ENCODE measurements around the gene USP21.

DNA sequence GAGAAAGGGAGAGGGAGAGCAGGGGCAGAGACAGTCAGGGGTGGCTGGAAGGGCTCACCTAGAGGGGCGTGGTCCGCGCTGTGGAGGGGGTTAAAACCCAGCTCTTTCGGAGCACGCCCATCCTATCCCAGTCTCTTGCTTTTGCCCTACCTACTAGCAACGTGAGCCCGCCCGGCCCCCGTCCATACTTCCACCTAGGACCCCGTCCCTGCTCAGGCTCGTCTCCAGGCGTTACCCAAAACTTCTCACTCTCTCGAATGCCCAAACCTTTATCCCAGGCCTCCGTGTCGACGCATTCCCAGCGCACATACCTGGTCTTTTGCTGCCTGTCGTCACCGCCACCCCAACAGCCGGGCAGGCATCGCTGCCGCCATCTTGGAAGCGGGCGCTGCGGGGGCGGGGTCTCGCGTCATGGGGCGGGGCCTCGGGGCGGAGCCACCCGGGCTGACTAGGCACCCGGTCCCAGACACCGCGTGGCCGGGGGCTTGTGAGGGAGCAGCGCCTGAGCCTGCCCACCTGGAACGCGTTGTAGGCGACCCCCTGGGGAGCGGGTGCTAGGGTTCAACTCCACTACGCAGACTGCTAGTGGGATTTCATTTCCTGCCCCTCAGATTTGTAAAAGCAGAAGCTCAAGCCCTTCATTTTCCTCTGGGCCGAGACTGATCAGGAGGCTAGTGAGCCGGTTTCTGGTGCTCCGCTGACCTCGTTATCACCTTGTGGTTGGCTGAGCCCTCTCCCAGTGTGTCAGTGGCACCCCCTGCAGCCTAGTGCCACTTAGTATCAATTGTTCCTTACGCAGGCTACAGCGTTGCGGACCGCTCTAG lies 18.0 kb downstream of the USP21 start, which contains the start of gene B4GALT3:
- TF ChIP-seq EZH2 (IDR thresholded peaks at IDR 0.05; ENCODE audit: insufficient read depth, poor library complexity, severe bottlenecking) (no peak), EZH2phosphoT487 (IDR thresholded peaks at IDR 0.05; ENCODE audit: insufficient read depth, low read depth) (no peak)
